ENCODE data around the gene SORCS1.

GRCh38 chr10:106614293-106614692, 550.2 kb downstream of the SORCS1 start:
- no peak for TF ChIP-seq CTCF (IDR thresholded peaks at IDR 0.05; ENCODE audit: low read depth, low read length)
- TF ChIP-seq MAX (IDR thresholded peaks at IDR 0.05; ENCODE audit: low read depth, low read length): no peak

Data from NB4 (cell line).